H1 (cell line): ENCODE results near the gene ELL2. TPM values are rescaled to one million over a fixed set of nuclear protein-coding genes. Genes with fewer than 3 reads are reported as not detected.

Experiments used
- CTCF ChIA-PET: fragments of 300-600 bp; sonication (Branson Sonifier 250); formaldehyde crosslinking; loops from one replicate; lab custom pipeline; 2021; ENCODE audit not compliant: partially characterized antibody; lab: Charles Lee
- POLR2A ChIA-PET: fragments of 300-600 bp; sonication (Branson Sonifier 250); formaldehyde crosslinking; loops from one replicate; lab custom pipeline; 2021; ENCODE audit warnings: inconsistent platforms; ENCODE audit not compliant: partially characterized antibody; lab: Charles Lee
- DNase-seq, 2 experiments: peaks; one replicate each; pipeline versions ENCODE4 v3.0.0 to v3.0.0-alpha.2; 2010 to 2022; ENCODE audit warnings: low spot score in 2 of 2, low read depth in 1 of 2, mixed read lengths in 1 of 2
- FAIRE-seq: peaks from 2 replicates; lab custom pipeline; 2011; peaks lifted over from hg19 to GRCh38; lab: Jason Lieb, UNC
- H2AFZ ChIP-seq: 2 replicates; pipeline ENCODE4 v1.8.1; 2012; ENCODE audit warnings: low read length, inconsistent platforms
- H2AK5ac ChIP-seq: 2 replicates; pipeline ENCODE4 v1.6.1; 2013; ENCODE audit warnings: low read depth, low read length
- H2BK120ac ChIP-seq: replicated peaks from 2 replicates; pipeline ENCODE3; 2013; ENCODE audit warnings: low read depth, low read length, inconsistent platforms
- H2BK12ac ChIP-seq: 2 replicates; pipeline ENCODE4 v1.6.1; 2013; ENCODE audit warnings: low read depth, low read length
- H2BK15ac ChIP-seq: 2 replicates; pipeline ENCODE4 v1.6.1; 2013; ENCODE audit warnings: low read length
- H2BK20ac ChIP-seq: 2 replicates; pipeline ENCODE4 v1.6.1; 2013; ENCODE audit warnings: low read length
- H2BK5ac ChIP-seq: 2 replicates; pipeline ENCODE4 v1.6.1; 2013; ENCODE audit warnings: low read depth, low read length
- H3K14ac ChIP-seq: 2 replicates; pipeline ENCODE4 v1.6.1; 2013; ENCODE audit warnings: inconsistent platforms; ENCODE audit not compliant: insufficient read length
- H3K18ac ChIP-seq: 2 replicates; pipeline ENCODE4 v1.6.1; 2013; ENCODE audit warnings: low read length; ENCODE audit errors: extremely low read depth
- H3K23ac ChIP-seq: 2 replicates; pipeline ENCODE4 v1.6.1; 2013; ENCODE audit warnings: inconsistent platforms; ENCODE audit not compliant: insufficient read length
- H3K23me2 ChIP-seq: 2 replicates; pipeline ENCODE4 v1.6.1; 2013; ENCODE audit warnings: low read depth, low read length
- H3K27ac ChIP-seq: 2 replicates; pipeline ENCODE4 v1.6.1; 2011; ENCODE audit warnings: low read depth, low read length, inconsistent platforms
- H3K27me3 ChIP-seq, 4 experiments: replicated peaks in 1 of 4; 1 replicate in 1 of 4; 2 replicates in 3 of 4; pipeline versions ENCODE4 v1.6.1 to v1.8.1; 2011 to 2013; ENCODE audit warnings: low read length in 3 of 4, mild to moderate bottlenecking in 3 of 4, inconsistent platforms in 2 of 4, mixed read lengths in 2 of 4, moderate library complexity in 1 of 4; ENCODE audit not compliant: control insufficient read depth in 3 of 4, insufficient read depth in 3 of 4; ENCODE audit errors: extremely low read depth in 1 of 4
- H3K36me3 ChIP-seq, 4 experiments: 2 replicates each; pipeline versions ENCODE4 v1.6.1 to v1.8.1; 2011 to 2013; ENCODE audit warnings: mild to moderate bottlenecking in 4 of 4, low read length in 3 of 4, moderate library complexity in 2 of 4, control low read depth in 1 of 4, inconsistent platforms in 1 of 4; ENCODE audit not compliant: insufficient read depth in 4 of 4, control insufficient read depth in 2 of 4
- H3K4ac ChIP-seq: replicated peaks from 2 replicates; pipeline ENCODE3; 2013; ENCODE audit warnings: low read length, low read depth, mixed read lengths, inconsistent platforms; ENCODE audit not compliant: insufficient read length
- H3K4me1 ChIP-seq, 4 experiments: replicated peaks in 1 of 4; 1 replicate in 1 of 4; 2 replicates in 3 of 4; pipeline versions ENCODE4 v1.6.1 to v1.8.1; 2011 to 2013; ENCODE audit warnings: low read length in 3 of 4, inconsistent platforms in 2 of 4, mixed read lengths in 1 of 4; ENCODE audit not compliant: insufficient read depth in 4 of 4, control insufficient read depth in 3 of 4
- H3K4me2 ChIP-seq, 2 experiments: 2 replicates each; pipeline versions ENCODE4 v1.6.1 to v1.8.1; 2011 to 2013; ENCODE audit warnings: low read depth in 2 of 2, low read length in 2 of 2, control low read depth in 1 of 2, inconsistent platforms in 1 of 2, mild to moderate bottlenecking in 1 of 2; ENCODE audit not compliant: insufficient read depth in 1 of 2
- H3K4me3 ChIP-seq, 4 experiments: fragments of 200-600, 300-600 bp in 1 of 4; sonication (generic), shearing (Covaris generic), sonication (Bioruptor Twin) in 1 of 4; 2 replicates each; pipeline versions ENCODE4 v1.5.1 to v1.8.1; 2011 to 2016; ENCODE audit warnings: low read length in 4 of 4, low read depth in 3 of 4, control low read depth in 2 of 4, inconsistent platforms in 2 of 4, mild to moderate bottlenecking in 2 of 4, mixed read lengths in 1 of 4, moderate library complexity in 1 of 4; ENCODE audit not compliant: insufficient read depth in 2 of 4; ENCODE audit errors: extremely low read depth in 1 of 4
- H3K56ac ChIP-seq: replicated peaks from 2 replicates; pipeline ENCODE3; 2013; ENCODE audit warnings: low read depth, mild to moderate bottlenecking, mixed read lengths, low read length, inconsistent platforms; ENCODE audit not compliant: insufficient read length
- H3K79me1 ChIP-seq: 2 replicates; pipeline ENCODE4 v1.6.1; 2013; ENCODE audit warnings: low read depth, low read length, control low read depth
- H3K79me2 ChIP-seq, 2 experiments: 2 replicates each; pipeline versions ENCODE4 v1.6.1 to v1.8.1; 2012 to 2013; ENCODE audit warnings: low read length in 2 of 2, mild to moderate bottlenecking in 2 of 2, inconsistent platforms in 1 of 2; ENCODE audit not compliant: insufficient read depth in 2 of 2, control insufficient read depth in 1 of 2
- H3K9ac ChIP-seq, 4 experiments: replicated peaks in 1 of 4; 1 replicate in 1 of 4; 2 replicates in 3 of 4; pipeline versions ENCODE4 v1.6.1 to v1.8.1; 2011 to 2013; ENCODE audit warnings: low read depth in 3 of 4, low read length in 3 of 4, control low read depth in 2 of 4, mild to moderate bottlenecking in 2 of 4, moderate library complexity in 2 of 4, inconsistent platforms in 1 of 4; ENCODE audit errors: extremely low read depth in 1 of 4
- H3K9me3 ChIP-seq, 2 experiments: 2 replicates each; pipeline versions ENCODE4 v1.6.1 to v1.8.1; 2012 to 2013; ENCODE audit warnings: mild to moderate bottlenecking in 2 of 2, moderate library complexity in 2 of 2, control low read depth in 1 of 2, inconsistent platforms in 1 of 2, low read depth in 1 of 2, low read length in 1 of 2, mixed read lengths in 1 of 2; ENCODE audit not compliant: insufficient read depth in 2 of 2
- H4K20me1 ChIP-seq, 2 experiments: replicated peaks in 1 of 2; 2 replicates each; pipeline versions ENCODE3 to v1.8.1; 2011 to 2013; ENCODE audit warnings: inconsistent platforms in 2 of 2, low read length in 2 of 2, mild to moderate bottlenecking in 1 of 2; ENCODE audit not compliant: insufficient read depth in 2 of 2, control insufficient read depth in 1 of 2
- H4K5ac ChIP-seq: 2 replicates; pipeline ENCODE4 v1.6.1; 2013; ENCODE audit warnings: low read length, low read depth, mixed read lengths, inconsistent platforms; ENCODE audit not compliant: insufficient read length
- H4K8ac ChIP-seq: 2 replicates; pipeline ENCODE4 v1.8.0; 2013; ENCODE audit warnings: mild to moderate bottlenecking, moderate library complexity, low read length, inconsistent platforms; ENCODE audit not compliant: insufficient read depth; ENCODE audit errors: extremely low read depth
- H4K91ac ChIP-seq: replicated peaks from 2 replicates; pipeline ENCODE3; 2013; ENCODE audit warnings: low read length, mixed read lengths, inconsistent platforms; ENCODE audit not compliant: insufficient read length
- CEBPB ChIP-seq: IDR thresholded peaks from 2 replicates; pipeline ENCODE4 v1.6.1; 2012; ENCODE audit warnings: low read depth, low read length
- CHD1 ChIP-seq: IDR thresholded peaks from 2 replicates; pipeline ENCODE4 v1.6.1; 2012; ENCODE audit warnings: low read depth, low read length, improper control_type of control experiment
- CTBP2 ChIP-seq: IDR thresholded peaks from 2 replicates; pipeline ENCODE4 v1.7.0; 2011; ENCODE audit warnings: borderline replicate concordance, mild to moderate bottlenecking, moderate library complexity, mixed read lengths, low read length; ENCODE audit not compliant: insufficient read depth, insufficient read length
- EGR1 ChIP-seq: IDR thresholded peaks from 2 replicates; pipeline ENCODE4 v1.6.1; 2011; ENCODE audit warnings: low read depth, low read length, borderline replicate concordance
- EP300 ChIP-seq, 2 experiments: IDR thresholded peaks; 1 replicate in 1 of 2; 2 replicates in 1 of 2; pipeline ENCODE4 v1.6.1; 2011 to 2012; ENCODE audit warnings: low read depth in 2 of 2, low read length in 2 of 2, mild to moderate bottlenecking in 2 of 2, borderline replicate concordance in 1 of 2, inconsistent platforms in 1 of 2, moderate library complexity in 1 of 2
- NRF1 ChIP-seq: IDR thresholded peaks from 2 replicates; pipeline ENCODE4 v1.6.1; 2011; ENCODE audit warnings: mild to moderate bottlenecking, low read depth, low read length, improper control_type of control experiment
- POU5F1 ChIP-seq: IDR thresholded peaks from 2 replicates; pipeline ENCODE4 v1.6.1; 2011; ENCODE audit warnings: low read depth, mild to moderate bottlenecking, low read length, moderate library complexity
- RBBP5 ChIP-seq: IDR thresholded peaks from 2 replicates; pipeline ENCODE4 v1.7.1; 2012; ENCODE audit warnings: low read depth, mild to moderate bottlenecking, inconsistent platforms, low read length, moderate library complexity, borderline replicate concordance
- RFX5 ChIP-seq: IDR thresholded peaks from 2 replicates; pipeline ENCODE4 v1.6.1; 2011; ENCODE audit warnings: low read depth, low read length, improper control_type of control experiment, borderline replicate concordance
- SIN3A ChIP-seq, 2 experiments: IDR thresholded peaks in 1 of 2; conservative IDR thresholded peaks in 1 of 2; 2 replicates each; pipeline ENCODE4 v1.6.1; 2011 to 2012; ENCODE audit warnings: low read length in 2 of 2, improper control_type of control experiment in 1 of 2, low read depth in 1 of 2, mild to moderate bottlenecking in 1 of 2
- TAF7 ChIP-seq: optimal IDR thresholded peaks from 2 replicates; pipeline ENCODE3; 2011; ENCODE audit warnings: low read depth, mild to moderate bottlenecking, inconsistent platforms, low read length, moderate library complexity, borderline replicate concordance
- YY1 ChIP-seq: IDR thresholded peaks from 2 replicates; pipeline ENCODE4 v1.6.1; 2011; ENCODE audit warnings: low read depth, mild to moderate bottlenecking, low read length
- WGBS, 2 experiments: shearing (Covaris generic) in 1 of 2; methylation state at CpG; one replicate each; pipeline versions ENCODE4 v1.1.6 to v1.1.7; 2013 to 2015; ENCODE audit warnings: low lambda C conversion rate in 2 of 2, mixed read lengths in 2 of 2, inconsistent platforms in 1 of 2, low coverage in 1 of 2, missing lambda C conversion rate in 1 of 2; ENCODE audit not compliant: insufficient replicate concordance in 2 of 2, insufficient coverage in 1 of 2, insufficient read length in 1 of 2; ENCODE audit errors: extremely low coverage in 1 of 2, missing lambda C conversion rate in 1 of 2; 5-methylcytosine and 5-hydroxymethylcytosine counted together
- polyA plus RNA-seq, 7 experiments: library from polyadenylated mRNA; depleted of rRNA in 3 of 7; stranded (reverse) in 5 of 7; unstranded in 2 of 7; fragments of >200 nt in 5 of 7; fragments of 200-250 nt in 2 of 7; gene quantifications; 1 replicate in 5 of 7; 2 replicates in 1 of 7; 4 replicates in 1 of 7; pipeline versions ENCODE4 v1.2.1 to v1.2.3, GENCODE V29; 2011 to 2013; ENCODE audit warnings: missing spikeins in 2 of 7, mixed read lengths in 2 of 7
- total RNA-seq: library from RNA; stranded (reverse); fragmentation: NEBNext Ultra II Directional; extraction: Animal tissue kit (Norgen Biotek cat#: 25700); gene quantifications from 2 replicates; pipeline ENCODE4 v1.2.1, GENCODE V29; 2021

Gene ELL2
- total and polyA plus RNA-seq, 2 of the 8 experiments (the other 6 are each of a cell fraction or from before 2014, with no cell fraction given), result 6.3 to 29.4 TPM

- no peak for DNase-seq
- H4K20me1 ChIP-seq, result no peaks in the 10 kb centered on the region
- TF ChIP-seq RBBP5 (no peak), YY1 (no peak), CHD1 (no peak), NRF1 (no peak), EP300 (IDR thresholded peaks at IDR 0.05; ENCODE audit: borderline replicate concordance in 1 of 2, low read depth in 2 of 2, low read length in 2 of 2) (no peak), CTBP2 (no peak), EGR1 (no peak), SIN3A (conservative IDR thresholded peaks at IDR 0.05 in 1 of 2, IDR thresholded peaks at IDR 0.05 in 1 of 2; ENCODE audit: low read depth in 1 of 2, low read length in 2 of 2) (no peak), CEBPB (no peak), TAF7 (no peak), RFX5 (no peak), POU5F1 (no peak)
These were observed 26.0 kb downstream of the ELL2 start for GRCh38 chr5:95935553-95936100.

More at GRCh38 chr5:95935553-95936100, 26.0 kb downstream of the ELL2 start:
- H3K36me3 ChIP-seq, result no peaks in the 10 kb centered on the region
- ChIA-PET POLR2A (interaction anchor here (0.7 kb wide), 1 partner anchor 12 kb away, joined by 3 read pairs; no protein-coding TSS in a partner anchor), CTCF (interaction anchor here (0.7 to 2.1 kb wide), 5 partner anchors 9 to 402 kb away, joined by 3 to 6 read pairs (median 4); no protein-coding TSS in a partner anchor)
- no peak overlapping the region for H3K27ac ChIP-seq
- H3K23me2 ChIP-seq, result no peaks in the 10 kb centered on the region
- H3K27me3 ChIP-seq, result no peaks in the 10 kb centered on the region
- no peak overlapping the region for H4K8ac ChIP-seq
- no peak overlapping the region for H3K4ac ChIP-seq
- H2AK5ac ChIP-seq, result no peak overlapping the region
- no peak overlapping the region for H4K91ac ChIP-seq
- peaks cover 0 to 10% (median 0%) of the 10 kb centered on the region in 4 experiments; a peak in 3 of 7 replicates for H3K4me1 ChIP-seq
- H2BK120ac ChIP-seq, result no peak overlapping the region
- no peaks in the 10 kb centered on the region for H3K79me1 ChIP-seq
- H2BK5ac ChIP-seq, result no peak overlapping the region
- no peak overlapping the region for H3K18ac ChIP-seq
- H4K5ac ChIP-seq, result no peak overlapping the region
- no peak overlapping the region for H3K23ac ChIP-seq
- H3K4me3 ChIP-seq, result no peak overlapping the region
- no peak overlapping the region for H3K14ac ChIP-seq
- H3K4me2 ChIP-seq, result no peak overlapping the region
- H2BK20ac ChIP-seq, result no peak overlapping the region
- no peaks in the 10 kb centered on the region for H3K79me2 ChIP-seq
- no peaks in the 10 kb centered on the region for H3K9me3 ChIP-seq
- WGBS, 2 experiments, result 90% methylated on average over 2 of the region's 2 CpGs; no CpG with 5 or more reads in 1 of the 2 experiments
- no peak overlapping the region for H2BK12ac ChIP-seq
- no peak overlapping the region for H2BK15ac ChIP-seq
- no peak for FAIRE-seq
- no peak overlapping the region for H3K9ac ChIP-seq
- H2AFZ ChIP-seq, result no peak overlapping the region
- no peak overlapping the region for H3K56ac ChIP-seq
